ENCODE results near the gene ACSM3.
"Not testable (repeated sequence)": the region's sequence is repeated elsewhere in the genome, so short reads cannot be mapped to it uniquely, and the experiment has no call there.

Gene ACSM3

DNA sequence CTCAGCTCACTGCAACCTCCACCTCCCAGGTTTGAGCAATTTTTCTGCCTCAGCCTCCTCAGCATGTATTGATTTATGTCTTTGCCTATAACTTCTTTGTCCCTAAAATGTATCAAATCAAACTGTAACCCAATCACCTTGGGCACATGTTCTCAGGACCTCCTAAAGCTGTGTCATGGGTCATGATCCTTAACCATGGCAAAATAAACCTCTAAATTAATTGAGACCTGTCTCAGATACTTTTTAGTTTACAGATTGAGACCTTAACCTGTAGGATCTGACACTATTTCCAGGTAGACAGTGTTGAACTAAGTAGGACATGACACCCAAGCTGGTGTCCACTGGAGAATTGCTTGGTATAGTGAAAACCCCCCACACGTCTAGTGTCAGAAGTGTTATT lies 2.6 kb upstream of the ACSM3 start:
- no peak for DNase-seq

GRCh38 chr16:20762404-20763123 lies 1.2 kb upstream of the ACSM3 start:
- DNase-seq = no peak

DNA sequence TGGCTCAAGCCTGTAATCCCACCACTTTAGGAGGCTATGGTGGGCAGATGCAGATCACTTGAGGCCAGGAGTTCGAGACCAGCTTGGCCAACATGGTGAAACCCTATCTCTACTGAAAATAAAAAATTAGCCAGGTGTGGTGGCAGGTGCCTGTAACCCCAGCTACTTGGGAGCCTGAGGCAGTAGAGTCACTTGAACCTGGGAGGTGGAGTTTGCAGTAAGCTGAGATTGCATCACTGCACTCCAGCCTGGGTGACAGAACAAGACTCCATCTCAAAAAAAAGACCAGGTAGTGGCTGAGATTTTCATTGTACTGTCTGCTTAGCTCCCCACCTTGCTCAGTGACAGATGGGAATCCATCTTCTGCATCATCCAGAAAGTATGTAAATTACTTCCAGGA lies 634 bp downstream of the ACSM3 start:
- DNase-seq = not testable (repeated sequence)

- no peak for DNase-seq
These were observed 1.9 kb downstream of the ACSM3 start for GRCh38 chr16:20765732-20766131.

DNA sequence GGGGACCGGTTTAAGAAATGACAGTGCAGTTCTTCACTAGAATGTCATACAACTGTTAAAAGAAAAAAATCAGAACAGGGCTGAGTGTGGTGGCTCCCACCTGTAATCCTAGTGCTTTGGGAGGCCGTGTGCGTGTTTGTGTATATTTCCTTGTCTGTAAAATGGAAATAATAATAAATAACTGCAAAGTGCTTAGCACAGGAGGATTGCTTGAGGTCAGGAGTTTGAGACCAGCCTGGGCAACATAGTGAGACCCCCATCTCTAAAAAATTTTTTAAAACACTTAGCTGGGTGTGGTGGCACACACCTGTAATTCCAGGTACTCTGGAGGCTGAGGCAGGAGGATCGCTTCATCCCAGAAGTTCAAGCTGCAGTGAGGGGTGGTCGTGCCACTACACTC lies 2.5 kb downstream of the ACSM3 start:
- DNase-seq = no peak

DNA sequence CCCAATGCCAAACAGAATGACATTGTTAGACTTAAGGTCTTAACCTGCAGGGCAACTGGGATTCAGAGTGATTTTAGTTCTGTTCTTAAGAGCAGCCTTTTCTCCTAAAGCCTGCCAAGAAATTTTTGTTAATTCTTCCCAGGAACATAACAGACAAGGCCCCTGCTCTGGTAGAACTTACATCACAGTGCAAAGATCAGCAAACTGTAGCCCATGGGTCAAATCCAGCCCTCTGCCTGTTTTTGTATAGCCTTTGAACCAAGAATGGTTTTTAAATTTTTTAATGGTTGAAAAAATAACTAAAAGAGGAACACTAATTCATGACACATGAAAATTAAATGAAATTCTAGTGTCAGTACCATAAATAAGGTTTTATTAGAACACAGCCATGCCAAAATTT lies 3.8 kb downstream of the ACSM3 start:
- DNase-seq = no peak

- DNase-seq = no peak
These were observed 4.3 kb downstream of the ACSM3 start for GRCh38 chr16:20768121-20768520.

DNA sequence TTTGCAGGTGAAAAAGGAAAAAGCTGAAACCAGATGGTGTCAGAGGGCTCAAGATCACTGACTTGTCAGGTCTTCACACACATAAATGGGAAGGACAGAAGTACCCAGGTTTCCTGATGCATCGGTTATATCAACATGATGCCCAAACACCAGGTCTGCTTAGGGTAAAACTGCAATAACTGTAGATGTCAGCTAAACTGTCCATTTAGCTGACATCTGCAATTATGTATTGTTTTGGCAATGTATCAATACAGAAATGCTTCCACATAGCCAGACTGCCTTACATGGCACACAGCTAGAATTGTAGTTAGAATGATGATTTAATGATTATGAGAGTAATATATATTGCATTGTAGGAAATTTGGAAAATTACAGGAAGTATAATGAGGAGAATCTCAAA lies 5.0 kb downstream of the ACSM3 start:
- DNase-seq = no peak

- no peak for DNase-seq
These were observed 9.9 kb downstream of the ACSM3 start for GRCh38 chr16:20773679-20774078.

DNA sequence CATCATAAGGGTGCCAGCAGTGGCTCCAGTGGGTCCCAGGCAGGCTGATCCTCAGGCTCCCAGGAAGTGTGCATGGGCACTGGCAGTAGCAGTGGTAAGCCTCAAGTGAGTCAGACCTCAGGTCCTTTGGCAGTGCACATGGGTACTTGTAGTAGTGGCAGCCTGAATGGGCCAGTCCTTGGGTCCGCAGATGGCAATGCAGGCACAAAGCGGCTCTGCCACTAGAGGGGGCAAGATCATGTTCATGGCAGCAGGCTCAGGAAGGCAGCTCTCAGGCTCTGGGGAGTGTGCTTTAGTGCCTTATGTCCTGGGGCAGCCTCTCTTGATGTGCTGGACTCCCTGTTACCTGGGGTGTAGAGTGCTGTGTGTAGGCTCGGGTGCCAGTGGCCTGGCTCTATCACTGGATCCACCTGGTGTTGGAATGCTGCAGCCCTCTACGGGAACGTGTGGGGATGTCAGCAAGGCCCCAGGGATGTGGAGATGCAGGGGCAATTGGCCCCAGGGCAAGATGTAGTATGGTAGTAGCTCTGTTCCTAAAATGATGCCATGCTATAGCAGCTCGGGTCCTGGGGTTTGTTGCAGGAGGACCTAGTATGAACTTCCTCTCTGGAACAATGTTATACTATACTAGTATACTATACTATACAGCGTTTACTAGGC lies 11.0 kb downstream of the ACSM3 start:
- DNase-seq = peak; percentile 57 to 59

- DNase-seq = no peak
These were observed 17.9 kb downstream of the ACSM3 start for GRCh38 chr16:20781697-20782096.

- DNase-seq = no peak
These were observed 18.7 kb downstream of the ACSM3 start for GRCh38 chr16:20782470-20782869.

GRCh38 chr16:20784204-20784603 lies 20.4 kb downstream of the ACSM3 start:
- DNase-seq = no peak

- DNase-seq = no peak
These were observed 25.3 kb downstream of the ACSM3 start for GRCh38 chr16:20789130-20789529.

DNA sequence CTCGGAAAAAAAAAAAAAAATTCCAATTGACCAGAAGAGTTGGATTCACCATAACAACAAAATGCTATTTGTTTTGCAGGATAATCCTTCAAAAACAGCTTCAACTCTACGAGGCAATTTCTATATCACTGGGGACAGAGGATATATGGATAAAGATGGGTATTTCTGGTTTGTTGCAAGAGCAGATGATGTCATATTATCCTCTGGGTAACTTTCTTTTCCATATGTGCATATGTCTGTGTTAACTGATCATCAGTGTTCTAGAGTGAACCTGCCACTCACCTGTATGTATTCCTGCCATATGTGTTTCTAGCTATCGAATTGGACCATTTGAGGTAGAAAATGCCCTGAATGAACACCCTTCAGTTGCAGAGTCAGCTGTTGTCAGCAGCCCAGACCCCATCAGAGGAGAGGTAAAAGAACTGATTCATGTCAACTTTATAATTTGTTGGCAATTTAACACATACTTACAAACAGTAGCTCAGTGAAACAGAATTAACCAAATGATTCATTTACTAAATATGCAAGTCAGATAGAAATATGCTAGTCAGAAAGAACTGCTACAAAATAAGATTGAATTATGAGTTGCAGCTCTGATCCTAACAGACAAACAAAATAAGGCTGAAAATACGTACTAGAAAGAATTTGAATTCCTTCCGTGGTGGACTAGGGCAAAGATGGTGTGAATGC lies 28.3 kb downstream of the ACSM3 start:
- DNase-seq = no peak

- peak in 1 of 2 donors; percentile 14 for DNase-seq
These were observed 34.5 kb downstream of the ACSM3 start for GRCh38 chr16:20798364-20798763.

DNA sequence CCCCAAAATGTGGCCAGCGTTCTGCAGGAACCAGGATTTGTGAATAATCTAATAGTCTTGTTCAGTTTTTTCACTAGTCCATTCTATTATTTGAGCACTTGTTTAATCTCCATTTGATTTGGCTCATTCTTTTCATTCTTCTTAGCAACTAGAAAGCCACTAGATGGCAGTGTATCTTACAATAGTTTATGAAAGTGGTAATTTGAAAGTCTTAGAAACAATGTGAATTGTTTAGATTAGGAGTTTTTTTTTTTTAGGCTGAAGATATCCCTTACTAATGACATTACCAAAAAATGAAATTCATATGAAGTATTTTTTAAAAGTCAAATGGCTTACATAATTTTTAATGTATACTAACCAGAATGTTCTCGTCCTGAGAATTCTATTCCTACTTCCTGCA lies 35.8 kb downstream of the ACSM3 start:
- no peak for DNase-seq

DNA sequence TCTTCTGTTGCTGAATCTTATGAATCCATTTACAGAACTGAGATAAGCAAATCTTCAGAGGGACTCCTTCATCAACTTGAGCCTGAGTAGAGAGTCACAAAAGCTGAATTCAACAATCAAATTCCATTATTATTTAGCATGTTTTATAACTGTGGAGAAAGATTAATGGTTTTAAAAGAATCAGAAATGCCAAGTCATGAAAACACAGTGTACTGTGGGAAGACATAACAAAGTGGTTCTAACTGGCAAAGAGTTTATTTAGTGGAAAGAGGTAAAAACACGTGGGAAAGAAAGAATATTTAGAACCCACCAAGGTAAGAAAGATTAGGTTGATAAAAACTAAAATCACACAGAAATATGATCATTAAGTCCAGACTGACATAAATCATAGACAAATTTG lies 37.5 kb downstream of the ACSM3 start:
- DNase-seq = no peak

DNA sequence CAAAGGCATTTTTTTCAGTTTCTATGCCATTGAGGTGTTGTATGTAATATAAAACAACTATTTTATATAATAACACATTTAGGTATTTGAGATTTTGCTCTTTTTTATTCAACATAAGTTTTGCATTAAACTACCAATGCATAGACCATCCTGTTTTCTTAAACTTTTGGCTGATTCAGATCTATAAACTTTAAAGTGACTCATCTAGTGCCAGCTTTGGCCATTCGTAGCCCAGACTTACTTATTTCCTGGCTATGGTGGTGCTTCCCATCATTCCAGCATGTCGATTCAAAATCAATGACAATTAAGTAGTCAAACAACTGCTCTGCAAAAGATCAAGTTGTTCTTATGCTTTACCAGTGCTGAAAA lies 39.4 kb downstream of the ACSM3 start:
- DNase-seq = no peak

DNA sequence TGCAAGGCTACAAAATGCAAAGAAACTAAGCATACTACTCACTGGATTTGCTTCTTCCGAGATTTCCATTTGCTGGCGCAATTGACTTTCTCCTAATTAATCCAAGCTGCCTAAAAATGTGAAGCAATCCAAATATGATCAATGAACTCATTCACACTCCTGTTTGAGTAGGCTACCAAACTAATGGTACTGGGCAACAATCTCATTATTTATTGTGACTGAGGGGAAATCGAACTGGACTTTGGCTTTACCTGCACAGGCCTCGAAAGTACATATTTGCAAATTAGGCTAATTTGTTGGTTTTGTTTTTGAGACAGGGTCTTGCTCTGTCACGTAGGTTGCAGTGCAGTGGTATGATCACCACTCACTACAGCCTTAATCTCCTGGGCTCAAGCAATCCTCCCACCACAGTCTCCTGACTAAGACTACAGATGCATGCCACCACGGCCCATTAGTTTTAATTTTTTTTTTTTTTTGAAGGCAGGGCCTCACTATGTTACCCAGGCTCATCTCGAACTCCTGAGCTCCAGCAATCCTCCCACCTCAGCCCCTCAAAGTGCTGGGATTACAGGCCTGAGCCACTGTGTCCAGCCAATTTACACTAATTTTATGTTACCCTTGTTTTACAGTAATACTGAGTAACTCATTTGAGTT lies 39.9 kb downstream of the ACSM3 start:
- no peak for DNase-seq

GRCh38 chr16:20805684-20806167 lies 41.9 kb downstream of the ACSM3 start:
- DNase-seq = not testable (repeated sequence)

DNA sequence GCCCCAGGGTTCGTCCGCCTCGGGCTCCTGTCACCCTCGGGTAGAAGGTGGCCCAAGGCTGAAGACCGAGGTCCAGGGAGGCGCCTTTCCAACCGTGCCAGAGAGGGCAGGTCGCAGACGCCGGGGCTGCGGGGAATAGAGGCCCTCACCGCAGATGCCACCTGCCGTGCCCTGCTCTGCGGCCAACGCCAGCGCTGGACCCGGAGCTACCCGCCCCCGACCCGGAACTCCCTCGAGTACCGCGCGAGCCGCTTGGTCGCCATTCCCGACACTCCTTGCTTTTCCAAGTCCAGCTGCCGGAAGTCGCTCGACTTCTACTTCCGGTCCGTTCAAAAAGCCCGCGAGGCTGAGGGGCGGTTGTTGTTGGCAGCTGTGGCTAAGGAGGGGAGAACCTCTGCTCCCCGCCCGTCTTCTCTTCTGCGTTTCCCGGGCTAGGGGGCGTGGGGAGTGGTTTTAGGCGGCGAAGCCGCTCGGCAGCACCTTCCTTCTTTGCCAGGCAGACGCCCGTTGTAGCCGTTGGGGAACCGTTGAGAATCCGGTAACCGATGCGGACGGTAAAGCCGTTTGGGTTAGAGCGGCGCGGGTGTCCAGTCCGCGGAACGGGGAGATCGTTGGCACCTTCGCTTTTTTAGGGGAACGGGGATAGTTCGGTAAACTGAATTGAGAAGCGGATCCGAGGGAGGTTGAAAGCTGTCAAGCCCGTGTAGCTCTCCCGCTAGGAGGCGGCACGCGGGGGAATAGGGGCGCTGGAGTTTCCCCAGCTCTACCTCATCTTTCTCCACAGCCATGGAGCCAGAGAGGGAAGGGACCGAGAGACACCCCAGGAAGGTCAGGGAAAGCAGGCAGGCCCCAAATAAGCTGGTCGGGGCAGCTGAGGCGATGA lies 42.6 kb downstream of the ACSM3 start, which contains the start of the genes ERI2 and REXO5:
Gene ERI2 (minus strand): TSS at position 305 of the 883 bp plus-strand sequence. CDS start 42 bp downstream, at position 263.
Gene REXO5 (plus strand): TSS at position 360 of the 883 bp plus-strand sequence. CDS start 427 bp downstream, at position 787.
- DNase-seq = peak; percentile 77 to 78
